Stimulated activated CD4-positive, alpha-beta T cell treated with anti-CD3 and anti-CD28 coated beads, Interleukin-12 subunit alpha, Interleukin-12 subunit beta, amount 100 ng/mL, for 48 hours (primary cell): ENCODE measurements around the gene ACTMAP.
"Not testable (repeated sequence)": the region's sequence is repeated elsewhere in the genome, so short reads cannot be mapped to it uniquely, and the experiment has no call there.

Experiments
- DNase-seq, 3 donors: peaks; one replicate each; pipeline ENCODE4 v3.0.0-alpha.2; 2020; ENCODE audit warnings: low read depth in 2 of 3, low spot score in 1 of 3

ACTMAP gene

GRCh38 chr19:40744554-40745401 is 5.5 kb downstream of the ACTMAP start:
- no peak for DNase-seq

GRCh38 chr19:40743926-40744325 is 6.4 kb downstream of the ACTMAP start:
- DNase-seq: no peak

GRCh38 chr19:40742886-40743285 is 7.4 kb downstream of the ACTMAP start:
- no peak for DNase-seq

- DNase-seq: no peak
Observed at GRCh38 chr19:40742477-40742876, 7.8 kb downstream of the ACTMAP start.

GRCh38 chr19:40741527-40742390 is 8.5 kb downstream of the ACTMAP start:
- DNase-seq: no peak

- no peak for DNase-seq
Observed at GRCh38 chr19:40740747-40741146, 9.5 kb downstream of the ACTMAP start.

GRCh38 chr19:40739871-40740703 is 10.2 kb downstream of the ACTMAP start:
- DNase-seq: no peak

GRCh38 chr19:40739030-40739839 is 11.0 kb downstream of the ACTMAP start:
- no peak for DNase-seq

GRCh38 chr19:40737102-40737644 is 13.1 kb downstream of the ACTMAP start:
- no peak for DNase-seq

GRCh38 chr19:40736661-40737060 is 13.6 kb downstream of the ACTMAP start:
- DNase-seq: no peak

GRCh38 chr19:40735013-40735771 is 15.1 kb downstream of the ACTMAP start:
- no peak for DNase-seq

GRCh38 chr19:40733149-40733548 is 17.1 kb downstream of the ACTMAP start:
- DNase-seq: no peak

GRCh38 chr19:40732304-40732703 is 18.0 kb downstream of the ACTMAP start:
- not testable (repeated sequence) for DNase-seq

GRCh38 chr19:40730065-40730464 is 20.2 kb downstream of the ACTMAP start:
- not testable (repeated sequence) for DNase-seq

- DNase-seq: no peak
Observed at GRCh38 chr19:40726279-40726678, 24.0 kb downstream of the ACTMAP start.

- no peak for DNase-seq
Observed at GRCh38 chr19:40724855-40725254, 25.4 kb downstream of the ACTMAP start.

- DNase-seq: no peak
Observed at GRCh38 chr19:40724315-40724714, 26.0 kb downstream of the ACTMAP start.

GRCh38 chr19:40723661-40724254 is 26.5 kb downstream of the ACTMAP start:
- no peak for DNase-seq
